Adrenal gland (tissue), 5 donors: Measurements from ENCODE around the gene KCNT1.

Source experiments
- CTCF ChIP-seq, 6 experiments: fragments of 450-650 bp in 4 of 6; fragments of 200-600 bp in 2 of 6; sonication (generic) in 1 of 6; IDR thresholded peaks; 1 replicate in 5 of 6; 2 replicates in 1 of 6; pipeline versions ENCODE4 v1.5.1 to v1.8.0; 2016 to 2021; ENCODE audit warnings: antibody characterized with exemption in 6 of 6, mild to moderate bottlenecking in 2 of 6, moderate library complexity in 1 of 6
- POLR2A ChIP-seq, 2 donors: fragments of 450-650 bp; IDR thresholded peaks; one replicate each; pipeline ENCODE4 v1.6.1; 2017; ENCODE audit warnings: antibody characterized with exemption in 2 of 2, mild to moderate bottlenecking in 2 of 2, moderate library complexity in 1 of 2
- donor health status: DM: no; HTN: no; CAD: no.

GRCh38 chr9:135711881-135712280, 9.9 kb downstream of the KCNT1 start:
- TF ChIP-seq CTCF (IDR thresholded peaks at IDR 0.05): no peak
- no peak for TF ChIP-seq POLR2A (IDR thresholded peaks at IDR 0.05)
